GM18511 (cell line): ENCODE measurements around the gene DENND4B.

Source experiments
- ATAC-seq: cut with Tn5 transposase; IDR thresholded peaks from one replicate; pipeline ENCODE4 v1.9.1; 2021; ENCODE audit warnings: mild to moderate bottlenecking, moderate library complexity; ENCODE audit not compliant: unreplicated experiment

DENND4B gene

DNA sequence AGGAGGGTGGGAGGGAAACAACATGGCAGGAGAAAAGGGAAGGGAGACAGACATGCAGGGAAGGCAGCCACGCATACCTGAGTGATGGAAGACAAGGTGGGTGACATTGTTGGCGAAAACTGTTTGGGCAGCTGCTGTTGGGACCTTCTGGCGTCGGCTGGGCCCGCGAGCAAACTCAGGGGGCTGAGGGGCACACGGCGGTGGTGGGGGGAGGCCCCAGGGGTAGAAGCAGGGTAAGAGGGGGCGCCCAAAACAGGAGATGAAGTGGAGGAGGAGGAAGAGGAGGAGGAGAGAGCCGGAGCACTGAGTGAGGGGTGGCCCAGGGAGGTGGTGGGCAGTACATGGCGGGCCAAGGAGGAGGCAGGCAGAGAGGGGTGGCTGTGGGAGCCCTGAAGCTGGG lies 4.7 kb upstream of the DENND4B start:
- ATAC-seq: no peak

DNA sequence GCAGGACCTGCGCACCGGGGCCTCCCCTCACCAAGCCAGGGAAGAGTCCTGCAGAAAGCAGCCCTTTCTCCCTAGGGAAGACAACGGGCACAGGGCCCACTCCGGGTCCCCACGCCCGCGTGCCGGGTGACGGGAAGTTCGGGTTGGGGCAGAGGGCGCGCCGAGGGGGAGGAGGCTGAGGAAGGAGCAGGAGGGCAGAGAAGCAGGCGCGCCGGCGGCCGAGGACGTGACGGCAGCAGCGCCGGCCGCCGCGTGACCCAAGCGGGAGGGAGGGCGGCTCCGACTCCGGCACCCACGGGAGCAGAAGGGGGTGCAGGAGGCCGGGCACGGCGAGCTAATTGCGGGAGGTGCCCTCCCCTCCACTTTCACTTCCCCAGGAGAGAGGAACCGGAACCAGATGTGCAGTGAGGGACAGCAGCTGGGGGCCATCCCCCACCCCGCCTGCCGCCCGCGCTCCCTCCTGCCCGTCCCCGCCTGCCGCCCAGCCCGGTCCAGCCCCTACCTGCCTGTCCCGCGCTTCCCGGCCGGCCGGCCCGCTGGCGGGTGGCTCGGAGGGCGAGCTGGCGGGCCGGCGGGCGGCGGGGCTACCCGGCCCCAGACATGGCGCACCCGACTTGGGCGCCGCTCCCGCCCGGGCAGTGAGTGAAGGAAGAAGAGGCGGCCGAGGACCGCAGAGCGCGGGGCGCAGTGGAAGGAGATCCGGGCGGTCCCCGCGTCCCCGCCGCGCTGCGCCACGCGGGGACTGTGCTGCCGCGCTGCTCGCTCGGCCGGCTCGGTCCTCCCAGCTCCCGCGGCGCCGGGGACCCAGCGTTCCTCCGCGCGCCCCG lies 510 bp downstream of the DENND4B start:
- ATAC-seq: peak; percentile 73

DNA sequence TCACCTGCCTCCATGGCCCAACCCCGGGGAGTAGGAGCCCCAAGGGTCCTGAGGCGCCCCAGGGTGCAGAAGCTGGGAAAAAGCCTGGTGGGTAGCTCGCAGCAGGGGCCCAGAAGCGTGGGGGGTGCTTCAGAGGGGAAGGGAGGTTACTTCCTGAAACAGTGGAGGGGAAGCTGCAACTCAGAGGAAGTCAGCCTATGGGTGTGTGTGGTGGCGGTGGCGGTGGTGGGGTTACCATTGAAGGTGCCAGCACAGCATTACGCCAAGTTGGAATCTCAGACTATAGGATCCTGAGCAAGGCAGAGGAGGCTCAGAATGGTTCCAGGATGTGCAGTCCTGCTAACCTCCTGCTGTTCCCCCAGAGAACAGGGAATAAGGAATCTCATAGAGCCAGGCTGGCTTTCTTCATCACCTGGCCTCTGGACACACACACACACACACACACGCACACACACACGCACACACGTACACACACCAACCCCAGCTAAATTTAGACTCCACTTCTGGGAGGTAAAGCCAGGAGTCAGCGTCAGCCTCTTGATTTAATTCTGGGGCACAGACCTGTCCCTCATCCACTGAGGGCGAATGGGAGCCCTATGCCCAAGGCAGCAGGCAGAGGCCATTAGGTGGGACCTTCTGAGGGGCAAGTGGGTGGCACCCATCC lies 1.3 kb downstream of the DENND4B start:
- peak; percentile 15 for ATAC-seq

DNA sequence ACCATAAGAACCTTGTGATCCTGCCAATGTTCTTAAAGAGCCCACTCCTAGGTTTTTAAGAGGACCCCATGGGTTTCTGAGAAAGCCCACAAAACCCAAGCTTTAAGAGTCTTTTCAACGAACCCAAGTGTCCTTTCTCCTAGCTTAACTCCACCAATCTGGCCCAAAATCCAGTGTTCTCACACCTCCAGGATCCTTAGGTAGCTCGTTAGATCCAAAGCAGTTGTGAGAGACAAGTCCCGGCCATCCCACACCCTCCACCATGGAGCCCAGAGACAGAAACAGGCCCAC lies 1.7 kb downstream of the DENND4B start:
- ATAC-seq: no peak

DNA sequence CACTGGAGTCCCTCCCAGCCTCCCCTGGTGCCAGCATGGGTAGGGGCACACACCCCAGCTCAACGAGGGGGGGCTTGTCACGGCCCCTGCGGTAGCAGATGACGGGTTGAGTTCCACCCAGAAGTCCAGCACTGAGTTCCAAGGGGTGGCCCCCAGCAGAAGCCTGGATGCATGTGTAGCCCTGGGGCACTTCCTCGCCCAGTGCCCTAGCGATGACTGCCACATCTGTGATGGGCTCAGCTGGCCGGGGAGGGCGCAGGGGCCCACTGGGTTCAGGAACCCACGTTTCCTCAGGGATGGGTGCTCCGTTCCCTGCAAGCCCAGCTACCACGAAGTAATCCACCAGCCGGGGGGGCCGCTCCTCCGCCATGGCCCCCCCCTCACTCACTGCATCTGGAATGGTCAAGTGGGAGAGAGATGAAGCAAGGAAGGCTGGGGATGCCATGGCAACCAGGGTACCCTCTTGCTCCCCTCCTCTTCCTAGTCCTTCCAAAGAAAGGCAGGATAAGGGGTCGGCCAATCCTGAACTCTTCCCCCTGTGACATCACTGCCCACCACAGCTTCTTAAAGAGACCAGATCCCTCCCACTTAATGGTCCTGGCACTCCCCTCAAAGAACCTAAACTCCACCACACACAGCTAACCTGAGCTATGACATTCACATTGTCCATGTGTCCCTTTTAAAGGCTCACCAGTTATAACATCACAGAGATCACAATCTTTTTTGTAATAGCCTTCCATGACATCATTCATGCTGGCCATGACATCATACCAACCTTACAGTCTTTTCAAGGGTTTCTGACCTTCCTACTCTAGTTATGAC lies 2.3 kb downstream of the DENND4B start:
- no peak for ATAC-seq

DNA sequence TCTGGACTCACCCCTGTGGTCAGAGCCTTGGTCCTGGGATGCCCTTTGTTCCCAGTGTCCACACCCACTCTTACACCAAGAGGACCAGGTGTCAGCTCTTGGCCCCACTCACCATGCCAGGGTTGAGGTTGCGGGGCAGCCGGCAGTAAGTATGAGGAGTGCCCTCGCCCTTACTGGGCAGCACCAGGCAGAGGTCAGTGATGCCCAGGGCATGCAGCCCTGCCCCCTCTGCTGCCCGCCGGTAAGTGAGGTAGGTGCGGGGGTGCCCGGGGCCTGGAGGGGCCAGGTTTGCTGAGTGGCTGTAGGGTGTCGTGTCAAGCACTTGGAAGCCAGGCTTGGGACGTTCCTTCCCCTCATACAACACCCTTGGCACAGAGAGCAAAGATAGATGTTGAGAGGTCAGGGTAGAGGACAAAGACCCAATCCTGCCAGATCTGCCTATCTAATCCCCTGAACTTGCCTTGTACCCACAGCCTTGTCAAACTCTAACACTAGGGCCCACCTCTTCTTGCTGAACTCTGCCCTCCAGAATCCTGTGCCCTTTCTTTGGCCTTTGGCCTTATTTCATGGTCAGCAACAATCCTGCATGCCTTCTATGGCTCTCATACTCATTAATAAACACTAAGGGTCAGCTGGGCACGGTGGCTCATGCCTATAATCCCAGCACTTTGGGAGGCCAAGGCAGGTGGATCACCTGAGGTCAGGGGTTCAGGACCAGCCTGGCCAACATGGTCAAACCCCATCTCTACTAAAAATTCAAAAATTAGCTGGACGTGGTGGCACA lies 3.6 kb downstream of the DENND4B start:
- no peak for ATAC-seq

DNA sequence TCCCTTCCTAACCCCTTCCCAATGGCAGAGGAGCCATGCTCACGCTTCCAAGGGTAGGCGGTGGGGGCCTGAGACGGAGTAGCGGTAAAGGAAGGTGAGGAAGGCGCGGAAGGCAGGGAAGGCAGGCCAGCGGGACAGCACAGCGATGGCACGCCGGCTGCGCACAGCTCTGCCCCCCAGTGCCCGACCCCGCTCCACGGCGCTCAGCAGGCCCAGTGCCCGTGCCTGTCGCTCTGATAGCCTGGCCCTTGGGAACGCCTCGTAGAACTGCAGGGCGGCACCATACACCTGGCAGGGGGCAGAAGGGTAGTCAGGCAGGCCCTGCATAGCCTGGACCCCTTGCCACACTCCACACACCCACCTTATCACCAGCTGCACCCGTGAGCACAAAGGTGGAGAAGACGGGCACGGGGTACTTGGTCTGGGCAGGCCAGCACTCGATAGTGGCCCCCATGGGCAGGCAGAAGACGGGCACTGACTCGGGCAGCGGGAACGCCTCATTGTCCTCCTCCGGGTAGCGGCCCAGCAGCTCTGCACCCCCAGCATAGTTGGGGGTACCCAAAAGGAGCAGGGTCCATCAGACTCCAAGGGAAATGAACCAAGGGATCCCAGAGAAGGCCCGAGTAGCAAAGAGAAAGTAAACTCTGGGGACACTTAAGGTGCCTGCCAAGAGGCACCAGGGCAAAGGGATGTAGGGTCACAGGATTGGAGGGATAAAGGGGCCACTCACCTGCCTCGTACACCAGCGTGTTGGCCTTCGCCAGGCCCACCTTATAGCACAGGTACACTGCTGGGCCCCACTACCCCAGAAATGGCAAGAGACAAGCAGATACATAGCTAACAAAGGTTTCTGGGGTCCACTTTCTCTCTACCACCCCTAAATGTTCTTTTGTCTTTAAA lies 4.4 kb downstream of the DENND4B start:
- ATAC-seq: no peak

DNA sequence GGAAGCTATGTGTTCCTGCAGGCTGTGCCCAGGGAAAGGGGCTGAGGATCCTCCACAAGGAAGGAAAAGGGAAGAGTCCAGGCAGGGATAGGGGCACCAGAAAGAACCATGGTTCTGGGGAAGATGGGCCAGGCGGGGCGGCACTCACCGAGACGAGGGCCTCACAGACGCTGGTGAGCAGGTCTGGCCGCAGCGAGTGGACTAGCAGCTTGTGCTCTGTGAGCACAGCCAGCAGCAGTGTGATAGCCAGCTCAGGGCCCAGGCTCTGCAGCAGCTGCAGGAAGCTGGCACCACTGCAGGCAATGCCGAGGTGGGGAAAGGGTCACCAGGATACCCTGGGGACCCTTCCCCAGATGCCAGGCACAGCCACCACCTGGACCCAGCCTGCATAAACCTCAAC lies 5.8 kb downstream of the DENND4B start:
- no peak for ATAC-seq

DNA sequence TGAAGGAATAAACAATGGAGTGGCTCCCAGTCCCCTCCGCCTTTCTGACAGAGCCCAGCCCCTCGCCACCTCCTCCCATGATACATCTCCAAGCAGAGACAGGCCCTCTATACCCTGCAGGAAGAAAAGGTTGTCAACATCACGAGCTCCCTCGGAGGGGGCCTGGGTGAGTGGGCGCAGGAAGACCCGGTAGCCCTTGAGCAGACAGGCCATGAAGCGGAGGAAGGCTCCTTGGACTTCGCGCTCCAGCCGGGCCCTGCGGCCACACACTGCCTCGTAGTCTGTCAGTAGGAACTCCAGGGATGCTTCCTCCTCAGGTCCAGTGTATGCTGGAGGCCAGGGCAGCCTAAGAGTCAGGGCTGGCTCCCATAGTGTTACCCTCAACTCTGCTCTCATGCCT lies 7.0 kb downstream of the DENND4B start:
- no peak for ATAC-seq

DNA sequence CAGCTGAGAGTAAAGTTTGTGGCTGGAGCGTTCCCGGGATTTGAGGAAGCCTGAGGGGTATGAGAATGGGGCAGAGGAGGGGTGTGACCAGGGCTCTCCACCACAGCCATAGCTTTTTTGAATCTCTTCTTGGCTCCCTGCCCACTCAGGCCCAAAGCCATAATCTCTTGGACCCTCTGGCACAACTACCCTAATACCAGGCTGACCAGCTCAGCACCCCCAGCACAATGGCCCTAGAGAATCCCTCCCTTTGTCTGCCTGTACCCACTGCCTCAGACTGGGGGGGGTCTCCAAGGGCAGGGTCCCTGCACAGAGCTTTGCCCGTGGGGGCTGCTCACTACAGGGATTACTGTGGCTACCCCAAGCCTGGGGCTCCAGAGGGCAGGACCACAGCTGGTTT lies 7.5 kb downstream of the DENND4B start:
- ATAC-seq: no peak

DNA sequence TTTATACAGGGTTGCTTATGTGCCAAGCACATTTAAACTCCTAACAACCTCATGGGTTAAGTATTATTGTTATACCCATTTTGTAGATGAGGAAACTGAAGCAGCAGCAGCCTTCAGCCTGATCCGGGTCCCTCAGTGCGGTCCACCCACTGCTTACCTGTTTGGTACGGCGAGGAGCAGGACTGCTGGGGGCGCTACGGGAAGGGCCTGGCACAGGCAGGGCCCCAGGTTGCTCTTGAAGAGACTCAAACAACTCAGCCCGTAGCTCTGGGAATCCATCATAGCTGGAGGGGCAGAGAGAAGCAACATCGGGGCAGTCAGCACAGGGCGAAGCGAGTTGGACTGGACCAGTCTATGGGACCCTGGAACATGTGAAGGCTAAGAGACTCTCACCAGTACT lies 9.2 kb downstream of the DENND4B start:
- ATAC-seq: no peak

DNA sequence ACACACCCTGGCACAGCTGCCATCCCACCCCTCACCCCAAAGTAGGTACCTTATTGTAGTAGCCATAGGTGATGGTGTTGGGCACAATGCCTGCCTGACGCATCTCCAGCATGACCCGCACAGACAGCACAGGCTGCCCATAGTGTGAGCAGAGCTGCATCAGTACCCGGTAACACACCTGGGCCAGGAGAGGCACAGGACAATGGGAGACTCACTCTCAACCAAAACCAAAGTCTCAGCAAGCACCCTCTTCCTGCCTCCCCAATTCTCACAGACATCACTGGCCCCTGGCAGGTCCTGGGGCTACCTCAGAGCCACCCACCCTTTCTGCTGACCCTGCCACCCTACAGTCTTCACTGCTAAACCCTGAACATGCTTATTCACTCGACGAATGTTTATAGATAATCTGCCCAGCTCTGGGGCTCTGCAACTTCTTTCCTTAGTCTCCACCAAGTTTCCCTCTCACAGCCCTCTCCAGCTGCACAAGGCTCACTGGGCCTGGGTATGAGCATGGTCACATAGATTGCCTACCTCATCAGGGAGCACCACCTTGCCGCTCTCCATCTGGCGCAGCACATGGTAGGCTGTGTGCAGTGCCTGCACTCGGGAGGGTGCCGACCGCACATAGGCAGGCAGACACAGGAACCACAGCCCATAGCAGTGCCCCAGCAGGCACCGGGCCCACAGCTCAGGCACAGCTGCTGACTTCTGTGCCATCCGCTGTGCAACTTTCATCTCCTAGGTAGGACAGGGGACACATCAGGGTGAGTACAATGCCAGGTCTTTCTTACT lies 10.3 kb downstream of the DENND4B start:
- ATAC-seq: no peak

DNA sequence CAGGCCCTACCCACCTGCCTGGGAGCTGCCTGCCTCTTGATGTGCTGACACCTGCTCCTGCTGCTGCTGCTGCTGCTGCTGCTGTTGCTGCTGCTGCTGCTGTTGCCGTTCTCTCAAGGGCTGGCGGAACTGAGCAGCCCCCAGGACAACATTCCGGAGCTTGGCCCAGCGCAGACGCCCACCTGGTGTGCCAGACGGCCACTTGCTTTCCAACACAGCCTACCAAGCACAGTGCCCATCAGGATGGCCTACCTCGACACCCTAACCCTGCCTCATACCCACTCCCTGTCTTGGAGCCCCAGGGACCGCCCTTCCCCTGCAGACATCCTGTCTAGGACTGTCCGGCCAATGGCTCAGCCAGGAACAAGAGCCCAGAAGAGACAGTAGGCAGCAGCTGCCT lies 11.8 kb downstream of the DENND4B start:
- ATAC-seq: no peak

DNA sequence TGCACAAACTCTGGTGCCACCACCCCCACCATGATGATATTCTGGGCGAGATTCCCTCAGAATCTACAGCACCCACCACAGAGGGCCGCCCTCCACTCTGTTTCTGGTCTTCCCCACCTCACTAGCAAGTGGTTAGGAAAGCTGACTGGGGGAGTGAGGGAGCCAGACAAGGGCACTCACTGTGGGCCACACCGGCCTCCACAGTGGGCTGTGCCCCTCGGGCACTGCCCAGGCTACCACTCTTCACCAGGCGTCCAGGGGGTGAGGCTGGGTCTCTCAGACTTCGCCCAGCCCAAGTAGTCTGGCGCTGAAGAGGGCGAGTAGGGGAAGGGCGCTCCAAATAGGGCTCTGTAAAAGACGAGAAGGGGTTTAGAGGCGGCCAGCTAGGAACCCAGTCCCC lies 12.6 kb downstream of the DENND4B start:
- no peak for ATAC-seq

DNA sequence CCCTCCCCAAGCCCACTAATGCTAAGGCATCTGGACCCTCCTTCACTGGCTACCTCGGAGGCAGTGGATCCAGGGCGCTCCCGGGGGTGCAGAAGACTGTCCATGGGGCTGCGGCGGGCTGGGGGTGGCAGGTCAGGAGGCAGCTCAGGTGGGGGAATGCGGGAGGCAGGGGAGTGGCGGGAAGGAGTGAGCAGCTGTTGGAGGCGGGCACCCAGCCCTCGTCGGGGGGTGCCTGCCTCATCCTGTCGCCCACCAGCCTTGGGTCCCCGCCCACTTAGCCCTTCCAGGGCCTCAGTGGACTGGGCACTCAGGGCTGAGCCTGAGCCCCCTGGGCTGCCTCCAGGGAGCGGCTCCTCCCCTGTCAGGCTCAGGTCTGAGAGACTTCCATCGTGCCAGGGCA lies 13.1 kb downstream of the DENND4B start:
- ATAC-seq: no peak

DNA sequence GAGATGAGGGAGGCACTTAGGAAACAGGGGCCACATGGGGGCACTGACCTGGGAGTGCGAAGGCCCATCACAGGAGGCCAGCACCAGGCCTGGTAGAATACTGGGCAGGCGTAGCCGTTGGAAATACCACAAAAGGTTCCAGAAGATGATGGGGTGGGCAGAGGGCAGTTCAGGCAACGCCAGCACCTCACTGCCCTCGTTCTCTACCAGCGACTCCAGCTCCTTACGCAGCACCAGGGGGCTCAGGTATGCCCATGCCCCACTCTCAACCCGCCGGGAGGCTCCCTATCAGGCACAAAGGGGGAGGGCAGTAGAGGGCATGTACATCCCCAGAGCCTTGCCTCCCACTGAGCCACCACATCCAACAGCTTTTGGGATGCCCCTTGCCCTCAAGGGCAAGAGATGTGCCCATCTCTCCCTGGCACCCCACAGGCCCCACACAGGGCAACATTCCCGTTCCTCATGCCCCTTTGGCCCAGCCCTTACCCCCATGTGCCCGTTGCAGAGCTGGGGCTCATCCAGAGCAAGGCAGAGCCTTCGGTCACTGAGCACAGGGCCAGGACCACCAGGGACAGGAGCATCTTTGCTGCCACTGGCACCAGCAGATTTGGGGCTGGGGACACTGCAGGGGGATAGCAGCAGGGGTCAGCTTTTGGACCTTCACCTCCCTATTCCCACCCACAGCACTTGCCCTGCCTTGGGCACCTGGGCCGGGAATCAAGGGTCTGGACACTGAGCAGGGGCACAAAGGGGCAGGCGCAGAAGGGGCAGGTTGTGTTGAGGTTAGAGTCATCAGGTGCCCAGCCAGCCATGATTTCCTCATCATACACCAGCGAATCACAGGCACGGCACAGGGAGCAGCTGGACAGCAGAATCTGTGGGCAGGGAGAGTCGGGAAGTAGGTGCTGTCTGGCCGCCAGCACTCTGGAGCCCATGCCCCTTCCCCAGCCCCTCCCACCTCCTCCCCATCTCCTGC lies 14.1 kb downstream of the DENND4B start:
- no peak for ATAC-seq

DNA sequence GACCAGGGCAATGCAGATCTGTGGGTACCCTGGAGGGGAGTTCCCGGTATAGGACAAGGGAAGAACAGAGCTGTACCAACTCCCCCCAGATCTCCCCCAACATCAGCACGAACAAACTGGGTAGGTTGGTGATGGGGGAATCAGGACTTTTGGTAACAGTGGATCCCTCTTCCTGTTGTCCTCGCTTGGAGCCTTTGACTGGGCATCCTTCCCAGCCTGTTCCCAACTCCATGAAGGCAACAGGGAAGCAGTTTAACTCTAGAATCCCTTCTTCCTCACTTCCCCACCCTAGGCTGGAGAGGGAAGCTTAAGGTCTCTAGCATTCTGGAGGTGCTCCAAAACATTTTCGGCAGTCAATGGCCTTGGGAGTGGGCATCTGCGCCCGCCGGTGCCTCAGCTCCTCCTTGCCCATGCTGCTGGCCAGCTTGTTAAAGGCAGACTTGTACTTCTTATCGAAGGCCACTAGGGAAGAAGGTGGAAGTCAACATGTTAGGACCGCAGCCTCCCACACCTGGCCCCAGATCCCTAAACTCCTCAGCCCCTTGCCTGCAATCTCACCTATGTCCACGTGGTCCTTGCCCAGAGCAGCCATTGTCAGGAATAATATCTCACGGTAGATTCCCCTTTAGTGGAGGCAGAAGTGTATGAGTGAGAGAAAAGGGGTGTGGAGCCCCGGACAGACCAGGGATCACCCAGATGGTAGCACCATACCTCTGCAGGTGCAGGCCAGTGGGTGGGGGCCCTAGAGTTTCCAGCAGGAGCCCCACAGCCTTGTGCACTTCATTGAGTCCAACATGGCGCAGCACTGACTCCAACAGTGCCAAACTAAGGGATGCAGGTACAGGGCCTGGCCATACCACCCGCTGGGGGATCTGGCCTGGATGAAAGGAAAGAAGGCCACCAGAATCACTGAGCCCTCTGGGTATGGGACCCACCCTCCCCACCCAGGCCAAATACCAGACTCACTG lies 16.3 kb downstream of the DENND4B start:
- ATAC-seq: no peak
